Right atrium auricular region (tissue), 2 donors: Measurements from ENCODE around the gene MCF2L2. TPM values are rescaled to one million over a fixed set of nuclear protein-coding genes. Genes with fewer than 3 reads are reported as not detected.

Experiments
- DNase-seq: peaks from one replicate; pipeline ENCODE4 v3.0.0-alpha.2; 2019; ENCODE audit warnings: low spot score
- H3K27ac ChIP-seq, 2 donors: fragments of 200-600 bp; sonication (generic); 1 replicate in 1 of 2; 2 replicates in 1 of 2; pipeline ENCODE4 v1.5.1; 2016 to 2019
- H3K27me3 ChIP-seq, 2 donors: fragments of 200-600 bp; sonication (generic); one replicate each; pipeline versions ENCODE4 v1.5.1 to v1.6.0; 2017 to 2019
- H3K36me3 ChIP-seq: fragments of 200-600 bp; sonication (generic); one replicate; pipeline ENCODE4 v1.5.1; 2016
- H3K4me1 ChIP-seq, 2 donors: fragments of 200-600 bp; sonication (generic); one replicate each; pipeline versions ENCODE4 v1.5.1 to v1.6.0; 2017 to 2019
- H3K4me3 ChIP-seq, 2 donors: fragments of 200-600 bp; sonication (generic); 1 replicate in 1 of 2; 2 replicates in 1 of 2; pipeline ENCODE4 v1.5.1; 2017 to 2019; ENCODE audit warnings: mild to moderate bottlenecking in 1 of 2, moderate library complexity in 1 of 2
- H3K9me3 ChIP-seq, 2 donors: fragments of 200-600 bp; sonication (generic); one replicate each; pipeline ENCODE4 v1.5.1; 2019
- CTCF ChIP-seq, 2 donors: fragments of 200-600 bp; sonication (generic); IDR thresholded peaks; one replicate each; pipeline ENCODE4 v1.5.1; 2019; ENCODE audit warnings: antibody characterized with exemption in 2 of 2
- total RNA-seq, 2 donors: library from RNA; depleted of rRNA; stranded (reverse); fragments of >200 nt; gene quantifications; one replicate each; pipeline ENCODE4 v1.1.0, GENCODE V29; 2016

Gene MCF2L2
- total RNA-seq, 2 donors from 2014 or later = 0.08 TPM; not detected in 1

GRCh38 chr3:183262875-183263378 lies 165.5 kb downstream of the MCF2L2 start:
- no peaks in the 10 kb centered on the region for H3K36me3 ChIP-seq
- H3K4me3 ChIP-seq = no peak overlapping the region
- DNase-seq = no peak
- no peak for TF ChIP-seq CTCF (IDR thresholded peaks at IDR 0.05)
- no peaks in the 10 kb centered on the region for H3K9me3 ChIP-seq
- H3K27me3 ChIP-seq = no peaks in the 10 kb centered on the region
- peaks cover 0 to 19% of the 10 kb centered on the region in 2 donors for H3K4me1 ChIP-seq
- H3K27ac ChIP-seq = no peak overlapping the region

GRCh38 chr3:183261151-183261724 lies 167.2 kb downstream of the MCF2L2 start:
- no peak for TF ChIP-seq CTCF (IDR thresholded peaks at IDR 0.05)
- Histone ChIP-seq H3K4me1 (peaks cover 0 to 19% of the 10 kb centered on the region in 2 donors), H3K27me3 (no peaks in the 10 kb centered on the region), H3K4me3 (no peak overlapping the region), H3K27ac (no peak overlapping the region), H3K9me3 (no peaks in the 10 kb centered on the region), H3K36me3 (no peaks in the 10 kb centered on the region)
- DNase-seq = no peak

GRCh38 chr3:183260167-183260904 lies 168.1 kb downstream of the MCF2L2 start:
- H3K4me3 ChIP-seq = no peak overlapping the region

GRCh38 chr3:183259621-183260020 lies 168.8 kb downstream of the MCF2L2 start:
- DNase-seq = no peak
- no peaks in the 10 kb centered on the region for H3K9me3 ChIP-seq
- peaks cover 0 to 6% of the 10 kb centered on the region in 2 donors for H3K4me1 ChIP-seq
- no peak overlapping the region for H3K4me3 ChIP-seq
- H3K27ac ChIP-seq = no peak overlapping the region
- H3K36me3 ChIP-seq = no peaks in the 10 kb centered on the region
- no peaks in the 10 kb centered on the region for H3K27me3 ChIP-seq
- no peak for TF ChIP-seq CTCF (IDR thresholded peaks at IDR 0.05)

More at GRCh38 chr3:183260167-183260904, 168.1 kb downstream of the MCF2L2 start:
- DNase-seq = no peak
- Histone ChIP-seq H3K9me3 (no peaks in the 10 kb centered on the region), H3K27me3 (no peaks in the 10 kb centered on the region), H3K4me1 (peaks cover 0 to 13% of the 10 kb centered on the region in 2 donors), H3K27ac (no peak overlapping the region), H3K36me3 (no peaks in the 10 kb centered on the region)
- no peak for TF ChIP-seq CTCF (IDR thresholded peaks at IDR 0.05)

- no peaks in the 10 kb centered on the region for H3K9me3 ChIP-seq
- H3K4me3 ChIP-seq = no peak overlapping the region
- TF ChIP-seq CTCF (IDR thresholded peaks at IDR 0.05) = no peak
- peaks cover 0 to 4% of the 10 kb centered on the region in 2 donors for H3K4me1 ChIP-seq
- H3K36me3 ChIP-seq = no peaks in the 10 kb centered on the region
- H3K27me3 ChIP-seq = no peaks in the 10 kb centered on the region
- DNase-seq = no peak
- H3K27ac ChIP-seq = no peak overlapping the region
These were observed 169.3 kb downstream of the MCF2L2 start for GRCh38 chr3:183259087-183259486.
